Left colon (tissue), 2 donors: Measurements from ENCODE around the gene TIMM22. TPM values are rescaled to one million over a fixed set of nuclear protein-coding genes. Genes with fewer than 3 reads are reported as not detected.
A peak's percentile ranks its signal among the peaks of the same experiment; 100 is the strongest.

Experiments
- ATAC-seq: fragments of 200-7000 bp; cut with Tn5 transposase; one replicate; pipeline ENCODE4 v1.9.1; 2020; ENCODE audit warnings: mild to moderate bottlenecking, moderate library complexity
- DNase-seq, 2 donors: peaks; one replicate each; pipeline ENCODE4 v3.0.0-alpha.2; 2020
- intact Hi-C, 2 donors: fragments of 100-400 bp; cut with DNase I in 1 of 2; cut with micrococcal nuclease in 1 of 2; formaldehyde crosslinking; loops; one replicate each; pipeline versions ENCODE4 v1.11.2 to v1.14.0; 2022; cut with DNase I, micrococcal nuclease
- total RNA-seq, 2 donors: library from RNA; stranded (reverse); fragmentation: NEBNext Ultra II Directional; extraction: Animal tissue kit (Norgen Biotek cat#: 25700); gene quantifications; one replicate each; pipeline ENCODE4 v1.2.1, GENCODE V29; 2021
- donor health status: DM: no; HTN: no; CAD: no.
- donor health status: DM: yes; HTN: yes; CAD: no.

Gene TIMM22
- total RNA-seq, 2 donors from 2014 or later = 8.2 to 9.0 TPM

DNA sequence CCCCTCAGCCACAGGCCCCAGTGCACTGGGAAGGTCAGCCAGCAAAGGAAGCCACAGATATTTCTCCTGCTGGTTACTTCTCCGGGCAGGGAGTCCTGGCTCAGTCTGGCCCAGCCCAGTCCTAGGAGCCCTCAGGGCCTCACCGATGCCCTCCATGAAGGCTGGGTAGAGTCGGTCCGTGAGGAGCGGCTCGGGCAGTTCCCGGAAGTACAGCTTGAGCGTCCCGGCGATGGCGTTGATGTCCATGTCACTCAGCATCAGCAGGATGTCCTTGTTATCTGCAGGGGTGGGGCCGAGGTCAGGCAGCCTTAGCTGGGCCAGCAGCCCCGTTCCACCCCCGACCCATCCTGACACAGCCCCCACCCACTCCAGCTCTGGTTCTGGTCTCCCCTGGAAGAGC lies 13.7 kb downstream of the TIMM22 start:
- DNase-seq = no peak
- no peak for ATAC-seq
- intact Hi-C loops = no loop called here

- ATAC-seq (no peak), DNase-seq (no peak)
- intact Hi-C loops = no loop called here
Measured at GRCh38 chr17:1011138-1011537, 14.2 kb downstream of the TIMM22 start.

DNA sequence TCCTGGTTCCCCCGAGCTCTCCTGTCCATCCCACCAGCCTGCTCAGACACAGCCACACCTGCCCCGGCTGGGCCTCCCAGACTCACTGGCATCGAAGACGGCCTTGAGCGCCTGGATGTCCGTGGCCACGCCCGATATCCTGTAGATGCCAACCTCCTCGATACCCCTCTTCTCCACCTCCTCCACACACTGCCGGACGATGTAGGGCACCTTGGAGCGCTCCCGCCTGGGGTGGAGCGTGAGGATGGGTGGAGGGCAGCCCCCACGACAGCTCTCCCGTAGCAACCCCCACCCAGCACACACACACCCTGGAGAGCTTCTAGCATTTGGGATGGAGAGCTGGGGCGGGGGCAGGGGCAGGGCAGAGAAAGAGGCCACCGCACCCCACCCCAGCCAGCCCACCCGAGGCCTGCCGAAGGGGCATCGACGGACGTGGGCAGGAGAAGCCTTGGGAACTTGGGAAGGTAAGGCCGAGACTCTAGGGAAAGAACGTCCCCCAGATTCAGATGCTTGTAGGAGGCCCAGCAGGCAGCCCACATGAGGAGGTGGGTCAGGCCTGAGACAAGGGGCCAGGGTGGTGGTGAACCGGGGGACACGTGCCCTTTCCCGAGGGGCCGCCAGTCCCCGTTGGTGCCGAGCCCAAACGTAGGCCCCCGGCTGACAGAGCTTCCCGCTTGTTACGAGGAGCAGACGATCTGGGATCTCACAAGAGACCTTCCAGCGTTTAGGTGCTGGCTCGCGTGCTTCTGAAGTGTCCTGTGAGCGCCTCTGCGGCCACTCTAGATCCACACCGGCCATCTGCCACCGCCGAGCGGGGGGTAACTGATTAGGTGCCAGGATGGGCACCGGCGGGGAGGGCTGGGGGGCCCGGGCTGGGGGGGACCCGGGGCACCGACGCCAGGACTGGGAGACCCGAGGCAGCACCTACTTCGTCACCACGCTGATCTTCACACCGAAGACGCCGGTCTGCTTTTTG lies 15.1 kb downstream of the TIMM22 start:
- DNase-seq = no peak
- peak; percentile 3 for ATAC-seq
- intact Hi-C loops = no loop called here

GRCh38 chr17:1012823-1013728 lies 16.1 kb downstream of the TIMM22 start:
- DNase-seq = no peak
- ATAC-seq = no peak
- intact Hi-C loops = no loop called here

- intact Hi-C loops = no loop called here
- DNase-seq (no peak), ATAC-seq (no peak)
Measured at GRCh38 chr17:1013729-1014090, 16.8 kb downstream of the TIMM22 start.

DNA sequence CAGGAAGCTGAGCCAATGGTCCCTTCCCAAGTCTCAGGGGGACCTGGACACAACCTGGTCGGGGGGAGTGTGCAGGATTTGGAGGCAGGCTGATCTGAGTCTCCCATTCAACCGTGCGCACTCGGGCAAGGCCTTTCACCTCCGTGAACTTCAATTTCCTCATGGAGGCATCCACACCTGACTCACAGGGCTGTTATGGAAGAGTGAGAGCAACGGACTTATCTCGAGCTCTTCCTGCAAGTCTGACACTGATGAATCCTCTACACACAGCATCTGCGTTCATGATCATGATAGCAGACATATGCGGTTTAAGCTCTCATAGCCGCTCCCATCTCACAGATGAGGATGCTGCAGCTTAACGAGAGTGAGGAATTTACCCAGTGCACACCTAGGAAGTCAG lies 21.6 kb downstream of the TIMM22 start:
- DNase-seq (no peak), ATAC-seq (no peak)
- intact Hi-C loops = no loop called here

GRCh38 chr17:1019451-1019850 lies 22.5 kb downstream of the TIMM22 start:
- DNase-seq (no peak), ATAC-seq (peak; percentile 76)
- intact Hi-C loops = no loop called here

DNA sequence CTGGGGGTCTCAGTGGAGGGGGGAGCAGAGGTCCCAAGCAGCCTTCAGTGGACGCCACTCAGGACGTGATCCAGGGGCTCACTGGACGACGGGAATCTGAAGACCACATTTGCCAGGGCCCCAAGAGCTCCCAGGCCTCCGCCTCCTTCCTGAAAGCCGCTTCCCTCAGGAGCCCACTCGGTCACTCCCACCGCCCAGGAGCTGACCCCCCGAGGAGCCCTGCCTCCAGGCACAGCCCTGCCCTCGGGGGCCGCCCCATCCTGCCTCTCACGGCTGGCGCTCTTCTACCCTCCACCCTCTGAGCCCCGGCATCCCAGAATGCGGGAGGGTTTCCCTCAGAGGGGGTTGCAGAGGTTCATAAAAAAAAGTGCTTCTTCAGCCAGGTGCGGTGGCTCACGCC lies 24.2 kb downstream of the TIMM22 start:
- no peak for ATAC-seq
- intact Hi-C loops = no loop called here

DNA sequence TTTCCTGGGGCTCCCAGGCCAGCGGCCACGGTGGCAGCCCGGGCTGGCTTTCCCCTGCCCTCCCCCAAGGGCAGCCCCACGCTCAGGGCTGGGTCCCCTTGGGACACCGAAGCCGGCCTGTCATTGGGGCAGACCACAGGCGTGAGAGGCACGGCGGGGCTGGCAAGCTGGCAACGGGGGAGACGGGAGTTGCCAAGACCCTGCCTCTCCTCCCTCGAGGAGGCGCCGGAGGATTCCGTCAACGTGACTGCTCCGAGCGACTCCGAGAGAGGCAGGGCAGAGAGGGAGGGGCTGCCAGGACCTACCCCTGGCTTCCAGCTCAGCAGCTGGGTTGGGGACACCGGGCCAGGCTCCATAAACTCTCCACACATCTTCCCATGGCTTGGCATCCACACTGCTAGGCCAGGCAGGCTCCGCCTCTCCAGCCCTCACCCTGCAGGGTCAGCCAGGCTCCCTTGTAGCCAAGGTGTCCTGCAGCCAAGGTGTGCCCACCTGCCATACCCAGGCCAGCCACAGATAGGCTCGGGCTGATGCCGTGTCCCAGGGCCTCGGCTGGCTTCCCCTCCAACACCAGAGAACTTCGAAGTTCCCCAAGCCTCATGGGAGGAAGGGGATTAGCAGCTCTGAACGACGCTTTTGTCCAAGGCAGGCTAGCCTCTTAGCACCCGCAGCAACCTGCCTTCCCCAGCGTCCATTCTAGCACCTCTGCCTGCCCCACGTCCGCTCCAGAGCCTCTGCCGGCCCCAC lies 25.5 kb downstream of the TIMM22 start:
- ATAC-seq = peak; percentile 2
- intact Hi-C loops = no loop called here
- no peak for DNase-seq

More for the DNA sequence above, 24.2 kb downstream of the TIMM22 start:
- DNase-seq = no peak

DNA sequence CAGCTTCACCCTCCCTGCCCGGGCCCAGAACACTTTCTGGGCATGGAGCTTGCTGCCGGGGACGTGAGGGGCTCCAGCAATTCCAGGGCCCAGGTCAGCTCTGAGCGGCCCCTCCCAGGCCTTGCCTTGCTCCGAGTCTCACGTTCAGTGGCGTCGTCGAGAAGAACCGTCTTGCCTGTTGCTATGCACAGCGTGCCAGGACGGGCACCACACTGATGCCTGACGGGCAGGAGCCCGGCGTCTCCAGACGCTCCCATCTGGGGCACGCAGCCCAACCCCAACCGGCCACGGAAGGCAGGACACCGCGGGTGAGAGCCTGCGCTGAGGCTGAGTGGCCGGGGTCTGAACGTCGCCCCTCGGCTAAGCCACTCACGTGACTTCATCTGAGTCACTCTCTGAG lies 27.1 kb downstream of the TIMM22 start:
- intact Hi-C loops = no loop called here
- DNase-seq = no peak
- ATAC-seq = no peak

GRCh38 chr17:1025733-1026598 lies 29.0 kb downstream of the TIMM22 start:
- intact Hi-C loops = no loop called here

GRCh38 chr17:1026599-1026975 lies 29.7 kb downstream of the TIMM22 start:
- ATAC-seq (no peak), DNase-seq (no peak)
- intact Hi-C loops = no loop called here

More at GRCh38 chr17:1025733-1026598, 29.0 kb downstream of the TIMM22 start:
- DNase-seq (no peak), ATAC-seq (no peak)

DNA sequence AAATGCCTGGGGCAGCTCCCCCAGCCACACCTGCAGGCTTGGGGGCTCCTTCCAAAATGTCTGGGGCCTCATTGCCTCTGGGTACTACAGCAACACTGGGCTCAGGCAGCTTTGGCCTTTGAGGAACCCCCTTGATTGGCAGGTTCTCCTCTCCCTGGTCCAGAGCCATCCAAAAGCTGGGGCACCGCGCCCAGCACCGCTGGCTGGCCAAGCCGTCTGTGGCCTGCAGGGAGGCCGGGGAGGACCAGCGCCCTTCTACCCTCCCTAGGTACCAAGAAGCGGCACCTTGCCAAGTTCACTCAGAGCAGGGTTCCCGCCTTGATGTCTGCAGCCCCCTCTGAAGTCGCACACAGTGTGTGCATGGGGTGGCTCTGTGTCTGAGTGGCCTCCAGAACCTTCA lies 30.1 kb downstream of the TIMM22 start:
- DNase-seq (no peak), ATAC-seq (no peak)
- intact Hi-C loops = no loop called here

GRCh38 chr17:1029196-1029921 lies 32.4 kb downstream of the TIMM22 start:
- ATAC-seq (no peak), DNase-seq (no peak)
- intact Hi-C loops = no loop called here

- DNase-seq = no peak
- intact Hi-C loops = no loop called here
- peak; percentile 1 for ATAC-seq
Measured at GRCh38 chr17:1029922-1030644, 33.2 kb downstream of the TIMM22 start.

GRCh38 chr17:1030684-1031532 lies 34.0 kb downstream of the TIMM22 start:
- DNase-seq (no peak), ATAC-seq (peak; percentile 4)
- intact Hi-C loops = no loop called here
